Sigmoid colon (tissue), 4 donors: ENCODE data around the gene ARMC12.

Experiments
- EP300 ChIP-seq, 4 donors: sonication (generic); formaldehyde crosslinking; IDR thresholded peaks; one replicate each; pipeline ENCODE4 v1.6.1; 2017; ENCODE audit warnings: antibody characterized with exemption in 4 of 4
- POLR2A ChIP-seq, 2 donors: fragments of 450-650 bp; IDR thresholded peaks; one replicate each; pipeline ENCODE4 v1.6.1; 2016; ENCODE audit warnings: antibody characterized with exemption in 2 of 2, mild to moderate bottlenecking in 2 of 2, moderate library complexity in 2 of 2
- TF ChIP-seq, protein P1 (sequence below), 4 experiments: fragments of 450-650 bp in 3 of 4; fragments of 200-600 bp in 1 of 4; IDR thresholded peaks; one replicate each; pipeline ENCODE4 v1.5.1; 2016 to 2019; ENCODE audit warnings: antibody characterized with exemption in 4 of 4, mild to moderate bottlenecking in 3 of 4, moderate library complexity in 2 of 4

DNA sequence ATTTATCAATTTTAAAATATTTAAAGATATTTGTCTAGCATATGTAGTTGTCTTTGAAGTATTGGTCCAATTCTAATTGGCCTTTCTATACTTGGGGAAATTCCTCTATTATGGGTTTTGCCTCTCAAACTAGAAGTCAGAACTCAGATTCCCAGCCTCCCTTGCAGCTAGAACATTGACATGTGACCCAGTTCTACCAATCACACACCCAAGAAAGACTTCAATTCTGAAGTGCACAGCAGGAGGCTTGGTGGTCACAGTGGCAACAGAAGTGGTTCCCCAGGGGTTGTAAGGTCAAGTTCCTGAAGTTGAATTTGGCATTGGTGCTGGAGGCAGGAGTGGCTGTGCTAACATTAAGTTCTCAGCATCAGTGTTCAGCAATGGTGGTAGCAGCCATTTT, 33.3 kb upstream of the ARMC12 start:
- TF ChIP-seq, protein P1, sequence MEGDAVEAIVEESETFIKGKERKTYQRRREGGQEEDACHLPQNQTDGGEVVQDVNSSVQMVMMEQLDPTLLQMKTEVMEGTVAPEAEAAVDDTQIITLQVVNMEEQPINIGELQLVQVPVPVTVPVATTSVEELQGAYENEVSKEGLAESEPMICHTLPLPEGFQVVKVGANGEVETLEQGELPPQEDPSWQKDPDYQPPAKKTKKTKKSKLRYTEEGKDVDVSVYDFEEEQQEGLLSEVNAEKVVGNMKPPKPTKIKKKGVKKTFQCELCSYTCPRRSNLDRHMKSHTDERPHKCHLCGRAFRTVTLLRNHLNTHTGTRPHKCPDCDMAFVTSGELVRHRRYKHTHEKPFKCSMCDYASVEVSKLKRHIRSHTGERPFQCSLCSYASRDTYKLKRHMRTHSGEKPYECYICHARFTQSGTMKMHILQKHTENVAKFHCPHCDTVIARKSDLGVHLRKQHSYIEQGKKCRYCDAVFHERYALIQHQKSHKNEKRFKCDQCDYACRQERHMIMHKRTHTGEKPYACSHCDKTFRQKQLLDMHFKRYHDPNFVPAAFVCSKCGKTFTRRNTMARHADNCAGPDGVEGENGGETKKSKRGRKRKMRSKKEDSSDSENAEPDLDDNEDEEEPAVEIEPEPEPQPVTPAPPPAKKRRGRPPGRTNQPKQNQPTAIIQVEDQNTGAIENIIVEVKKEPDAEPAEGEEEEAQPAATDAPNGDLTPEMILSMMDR (IDR thresholded peaks at IDR 0.05), result no peak
- TF ChIP-seq POLR2A (IDR thresholded peaks at IDR 0.05) (no peak), EP300 (IDR thresholded peaks at IDR 0.05) (no peak)
